Measurements from ENCODE around the gene BCL2. TPM values are rescaled to one million over a fixed set of nuclear protein-coding genes. Genes with fewer than 3 reads are reported as not detected.

The BCL2 gene
- total RNA-seq, 1 experiment from 2014 or later, result 1.5 TPM

DNA sequence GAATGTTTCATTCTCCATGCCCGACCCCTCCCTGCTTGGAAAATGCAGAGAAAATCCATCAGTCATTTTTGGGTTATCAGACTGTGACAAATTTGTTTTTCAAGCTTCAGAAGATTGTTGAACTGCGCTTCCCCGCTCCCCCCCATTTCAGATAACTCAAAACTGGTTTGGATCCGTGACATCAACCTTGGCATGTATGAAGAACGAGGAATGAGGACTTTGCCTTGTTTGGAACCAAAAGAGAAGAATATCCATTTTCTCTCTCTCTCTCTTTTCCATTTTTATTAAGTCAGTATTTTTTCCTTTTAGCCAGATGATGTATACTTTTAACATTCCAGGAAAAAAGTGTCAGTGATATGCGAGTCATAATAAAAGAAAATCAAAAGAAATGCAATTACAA, 171.6 kb downstream of the BCL2 start:
- H3K9me3 ChIP-seq (ENCODE audit: low read length), result no peaks in the 10 kb centered on the region
- no peak overlapping the region for H3K4me3 ChIP-seq (ENCODE audit: low read length)
- ChIA-PET CTCF (no interaction called here), POLR2A (ENCODE audit: unreplicated experiment) (no interaction called here)
- ATAC-seq (no peak), DNase-seq (no peak)
- H3K27ac ChIP-seq (ENCODE audit: low read length), result no peak overlapping the region
- no peak for TF ChIP-seq CTCF (conservative IDR thresholded peaks at IDR 0.05; ENCODE audit: low read depth, low read length)
- TF ChIP-seq EZH2phosphoT487 (IDR thresholded peaks at IDR 0.05; ENCODE audit: borderline replicate concordance, low read length), result no peak
- no peak for TF ChIP-seq EZH2 (IDR thresholded peaks at IDR 0.05; ENCODE audit: low read length, unreplicated experiment)
- H4K20me1 ChIP-seq (ENCODE audit: low read length), result no peaks in the 10 kb centered on the region
- H3F3A ChIP-seq (ENCODE audit: low read length, unreplicated experiment), result no peaks in the 10 kb centered on the region
- H3K9ac ChIP-seq (ENCODE audit: low read length), result no peak overlapping the region
- no TSS peak for BruUV-seq (replicated peaks)
- H3K27me3 ChIP-seq (ENCODE audit: low read length), result peaks cover 61% of the 10 kb centered on the region
- no peaks in the 10 kb centered on the region for H3K9me2 ChIP-seq (replicated peaks; ENCODE audit: low read length)
- intact Hi-C loops (cut with micrococcal nuclease), result no loop called here
- no peak overlapping the region for H2AFZ ChIP-seq (ENCODE audit: low read length)
- H3K79me2 ChIP-seq (ENCODE audit: low read length), result no peaks in the 10 kb centered on the region
- H3K36me3 ChIP-seq (ENCODE audit: low read depth, low read length), result no peaks in the 10 kb centered on the region
- no peaks in the 10 kb centered on the region for H3K4me1 ChIP-seq (ENCODE audit: insufficient read depth, low read length)
- H3K4me2 ChIP-seq (ENCODE audit: low read length), result no peak overlapping the region

DNA sequence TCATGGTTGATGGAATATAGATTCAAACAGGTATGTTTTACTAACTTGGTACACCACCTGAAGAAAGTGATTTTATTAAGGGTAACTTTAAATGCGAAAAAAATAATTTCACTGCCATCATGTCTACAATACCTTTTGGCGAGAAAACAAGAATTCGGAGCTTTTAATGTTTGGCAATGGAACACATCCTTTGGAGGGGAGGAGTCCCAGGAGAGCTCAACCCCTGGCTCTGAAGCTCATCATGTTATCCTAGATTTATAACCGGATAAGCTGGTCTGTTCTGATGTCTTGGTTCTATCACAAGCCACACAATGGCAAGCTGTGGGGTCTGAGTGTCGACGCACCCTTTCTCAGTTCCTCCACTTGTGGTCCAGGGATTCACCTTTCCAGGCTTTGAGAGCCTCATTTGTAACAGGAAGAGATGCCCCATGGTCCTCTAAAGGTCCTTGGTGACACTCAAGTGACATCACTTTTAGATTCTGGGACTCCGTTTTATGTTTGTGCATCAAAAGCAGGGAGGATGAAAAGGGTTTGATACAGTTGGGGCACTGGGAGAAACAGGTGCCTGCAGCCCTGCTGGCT, 172.7 kb downstream of the BCL2 start:
- no peaks in the 10 kb centered on the region for H3K9me2 ChIP-seq (replicated peaks; ENCODE audit: low read length)
- no peak overlapping the region for H3K27ac ChIP-seq (ENCODE audit: low read length)
- ATAC-seq (no peak), DNase-seq (no peak)
- no peaks in the 10 kb centered on the region for H4K20me1 ChIP-seq (ENCODE audit: low read length)
- ChIA-PET CTCF (no interaction called here), POLR2A (ENCODE audit: unreplicated experiment) (no interaction called here)
- H3K9me3 ChIP-seq (ENCODE audit: low read length), result no peaks in the 10 kb centered on the region
- H3K9ac ChIP-seq (ENCODE audit: low read length), result no peak overlapping the region
- H3F3A ChIP-seq (ENCODE audit: low read length, unreplicated experiment), result no peaks in the 10 kb centered on the region
- no peak overlapping the region for H3K4me2 ChIP-seq (ENCODE audit: low read length)
- no peaks in the 10 kb centered on the region for H3K4me1 ChIP-seq (ENCODE audit: insufficient read depth, low read length)
- intact Hi-C loops (cut with micrococcal nuclease), result no loop called here
- no peak overlapping the region for H2AFZ ChIP-seq (ENCODE audit: low read length)
- BruUV-seq (replicated peaks), result no TSS peak
- peaks cover 55% of the 10 kb centered on the region for H3K27me3 ChIP-seq (ENCODE audit: low read length)
- H3K79me2 ChIP-seq (ENCODE audit: low read length), result no peaks in the 10 kb centered on the region
- no peaks in the 10 kb centered on the region for H3K36me3 ChIP-seq (ENCODE audit: low read depth, low read length)
- no peak overlapping the region for H3K4me3 ChIP-seq (ENCODE audit: low read length)
- TF ChIP-seq EZH2phosphoT487 (IDR thresholded peaks at IDR 0.05; ENCODE audit: borderline replicate concordance, low read length) (no peak), CTCF (conservative IDR thresholded peaks at IDR 0.05; ENCODE audit: low read depth, low read length) (no peak), EZH2 (IDR thresholded peaks at IDR 0.05; ENCODE audit: low read length, unreplicated experiment) (no peak)

DNA sequence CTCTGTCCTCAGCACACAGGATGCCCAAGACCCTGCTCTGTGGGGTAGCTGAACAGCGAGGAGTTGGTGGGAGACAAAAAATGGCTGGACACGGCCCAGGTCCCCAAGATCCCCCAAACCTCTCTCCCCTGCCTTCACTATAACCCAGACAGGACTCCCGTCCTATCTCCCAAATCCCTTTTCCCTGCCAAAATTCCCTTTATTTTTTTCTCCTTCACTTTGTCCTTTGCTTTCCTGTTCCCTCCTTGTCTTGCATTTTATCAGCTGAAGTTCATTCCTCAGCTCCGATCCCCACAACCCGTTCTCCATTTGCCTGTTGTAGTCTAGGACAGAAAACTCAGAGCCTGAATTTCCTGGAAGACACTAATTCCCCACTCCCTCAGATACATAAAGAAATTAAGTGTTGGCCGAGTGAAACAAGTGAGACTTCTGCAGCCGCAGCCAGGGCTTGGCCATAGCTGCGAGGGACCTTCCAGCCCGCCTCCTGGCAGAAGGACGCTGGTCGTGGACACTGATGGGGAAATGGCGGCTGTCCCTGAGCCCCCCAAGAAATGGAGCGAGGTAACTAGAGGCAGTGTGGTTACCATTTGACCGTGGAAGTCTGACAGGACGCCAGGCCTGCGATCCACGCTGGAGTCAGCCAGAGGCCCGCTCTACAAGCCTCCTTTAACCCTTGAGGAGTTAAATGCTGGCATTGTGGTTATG, 173.6 kb downstream of the BCL2 start:
- H3K36me3 ChIP-seq (ENCODE audit: low read depth, low read length), result no peaks in the 10 kb centered on the region
- TF ChIP-seq EZH2phosphoT487 (IDR thresholded peaks at IDR 0.05; ENCODE audit: borderline replicate concordance, low read length) (no peak), CTCF (conservative IDR thresholded peaks at IDR 0.05; ENCODE audit: low read depth, low read length) (no peak), EZH2 (IDR thresholded peaks at IDR 0.05; ENCODE audit: low read length, unreplicated experiment) (no peak)
- ChIA-PET POLR2A (ENCODE audit: unreplicated experiment) (no interaction called here), CTCF (no interaction called here)
- BruUV-seq (replicated peaks), result no TSS peak
- no peak overlapping the region for H3K27ac ChIP-seq (ENCODE audit: low read length)
- peaks cover 46% of the 10 kb centered on the region for H3K27me3 ChIP-seq (ENCODE audit: low read length)
- no peaks in the 10 kb centered on the region for H3K79me2 ChIP-seq (ENCODE audit: low read length)
- no peak overlapping the region for H3K4me3 ChIP-seq (ENCODE audit: low read length)
- DNase-seq, result no peak
- intact Hi-C loops (cut with micrococcal nuclease), result no loop called here
- no peaks in the 10 kb centered on the region for H3F3A ChIP-seq (ENCODE audit: low read length, unreplicated experiment)
- H2AFZ ChIP-seq (ENCODE audit: low read length), result no peak overlapping the region
- H3K9me2 ChIP-seq (replicated peaks; ENCODE audit: low read length), result no peaks in the 10 kb centered on the region
- no peaks in the 10 kb centered on the region for H3K9me3 ChIP-seq (ENCODE audit: low read length)
- no peak overlapping the region for H3K4me2 ChIP-seq (ENCODE audit: low read length)
- no peak overlapping the region for H3K9ac ChIP-seq (ENCODE audit: low read length)
- ATAC-seq, result no peak
- no peaks in the 10 kb centered on the region for H4K20me1 ChIP-seq (ENCODE audit: low read length)
- H3K4me1 ChIP-seq (ENCODE audit: insufficient read depth, low read length), result no peaks in the 10 kb centered on the region
